Skeletal muscle tissue (tissue), 4 donors: ENCODE results near the gene PEX10. TPM values are rescaled to one million over a fixed set of nuclear protein-coding genes. Genes with fewer than 3 reads are reported as not detected.
A peak's percentile ranks its signal among the peaks of the same experiment; 100 is the strongest.
"Not testable (repeated sequence)": the region's sequence is repeated elsewhere in the genome, so short reads cannot be mapped to it uniquely, and the experiment has no call there.

Experiments used
- H3K27ac ChIP-seq: one replicate; pipeline ENCODE4 v1.7.0; 2013; ENCODE audit warnings: mild to moderate bottlenecking, low read depth, low read length, inconsistent platforms
- H3K27me3 ChIP-seq, 3 donors: one replicate each; pipeline ENCODE4 v1.7.0; 2013; ENCODE audit warnings: low read length in 3 of 3; ENCODE audit not compliant: control insufficient read depth in 3 of 3, insufficient read depth in 3 of 3
- H3K36me3 ChIP-seq, 3 donors: one replicate each; pipeline ENCODE4 v1.7.0; 2013; ENCODE audit warnings: low read length in 3 of 3; ENCODE audit not compliant: control insufficient read depth in 3 of 3, insufficient read depth in 3 of 3
- H3K4me1 ChIP-seq, 3 donors: one replicate each; pipeline ENCODE4 v1.7.0; 2013; ENCODE audit warnings: low read length in 3 of 3, mild to moderate bottlenecking in 3 of 3; ENCODE audit not compliant: control insufficient read depth in 3 of 3, insufficient read depth in 3 of 3
- H3K4me3 ChIP-seq, 3 donors: one replicate each; pipeline ENCODE4 v1.7.0; 2013; ENCODE audit warnings: low read length in 3 of 3
- H3K9ac ChIP-seq, 3 donors: one replicate each; pipeline ENCODE4 v1.7.0; 2013; ENCODE audit warnings: low read length in 3 of 3, mild to moderate bottlenecking in 3 of 3, moderate library complexity in 2 of 3, low read depth in 1 of 3
- H3K9me3 ChIP-seq, 3 donors: one replicate each; pipeline ENCODE4 v1.7.0; 2013; ENCODE audit warnings: low read length in 3 of 3; ENCODE audit not compliant: control insufficient read depth in 3 of 3
- total RNA-seq: library from RNA; depleted of rRNA; stranded (reverse); fragments of >200 nt; gene quantifications from one replicate; pipeline ENCODE4 v1.2.3, GENCODE V29; 2014
- donor health status: Osteomylitis.

The PEX10 gene
- 27.1 TPM for total RNA-seq

DNA sequence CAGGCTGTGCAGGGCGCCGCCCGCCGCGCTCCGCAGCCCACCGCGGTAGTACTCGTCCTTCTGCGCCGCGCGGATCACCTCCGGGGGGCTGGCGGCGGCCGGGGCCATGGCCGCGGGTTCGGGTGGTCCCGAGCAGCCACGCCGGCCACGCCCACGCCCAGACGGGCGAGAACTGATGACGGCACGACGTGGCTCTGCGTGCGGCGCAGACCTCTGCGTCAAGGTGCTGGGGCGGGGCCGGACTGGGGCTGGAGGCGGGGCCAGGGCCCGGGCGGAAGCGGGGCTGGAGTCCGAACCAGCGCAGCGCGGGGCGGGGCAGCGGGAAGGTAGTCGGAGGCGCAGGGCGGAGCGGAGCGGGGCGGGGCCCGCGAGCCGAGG, at the start of gene PEX10:
PEX10 (minus strand) TSS at position 170 of the 378 bp plus-strand sequence; CDS start at position 108, 62 bp downstream.
- Histone ChIP-seq H3K36me3 (peaks cover 20 to 25% (median 21%) of the 10 kb centered on the region in 3 donors), H3K4me1 (peaks cover 23 to 41% (median 24%) of the 10 kb centered on the region in 3 donors), H3K4me3 (peak within 1 kb of the TSS; percentile 73 to 88 (median 88)), H3K27ac (peak within 1 kb of the TSS; percentile 64), H3K27me3 (peaks cover 15 to 24% (median 19%) of the 10 kb centered on the region in 3 donors), H3K9ac (peak within 1 kb of the TSS; percentile 85 to 93 (median 86)), H3K9me3 (no peaks in the 10 kb centered on the region)

DNA sequence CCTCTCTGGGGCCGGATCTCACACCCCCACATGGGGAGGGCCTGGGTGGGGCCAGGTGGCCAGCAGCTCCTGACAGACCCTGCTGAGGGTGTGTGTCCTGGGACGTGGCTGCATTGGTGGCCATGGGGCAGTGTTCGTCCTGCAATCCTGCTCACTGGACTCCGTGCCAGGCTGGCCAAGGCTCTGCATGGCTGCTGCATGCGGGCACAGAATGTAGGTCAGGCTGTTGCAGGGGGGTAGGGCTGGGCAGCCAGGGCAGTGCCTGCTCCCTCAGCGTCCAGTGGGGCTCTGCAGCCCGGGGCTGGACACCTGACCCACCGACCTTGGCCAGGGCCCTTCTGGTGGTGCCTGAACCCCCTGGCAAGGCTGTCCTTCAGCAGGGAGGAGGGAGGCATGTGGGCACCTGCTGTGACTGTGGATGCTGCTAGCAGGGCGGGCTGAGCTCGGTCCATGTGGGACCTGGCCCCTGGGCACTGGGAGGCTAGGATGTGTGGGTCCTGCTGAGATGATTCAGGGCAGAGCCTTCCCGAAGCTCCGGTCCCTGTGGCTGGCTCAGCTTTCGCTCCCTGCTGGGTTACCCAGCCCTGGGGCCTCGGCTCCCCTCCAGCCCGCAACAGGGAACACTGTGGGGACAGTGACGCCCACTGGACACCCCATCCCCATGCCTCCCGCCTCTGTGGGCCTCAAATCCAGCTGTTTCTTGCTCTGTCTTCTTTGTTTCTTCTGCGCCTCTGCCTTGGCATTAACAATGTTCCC, 48.8 kb upstream of the PEX10 start:
- no peak overlapping the region for H3K9ac ChIP-seq
- no peak overlapping the region for H3K4me3 ChIP-seq
- H3K27me3 ChIP-seq: peaks cover 37 to 78% (median 52%) of the 10 kb centered on the region in 3 donors
- no peaks in the 10 kb centered on the region for H3K36me3 ChIP-seq
- no peaks in the 10 kb centered on the region for H3K9me3 ChIP-seq
- H3K27ac ChIP-seq: no peak overlapping the region
- H3K4me1 ChIP-seq: peaks cover 0 to 21% (median 16%) of the 10 kb centered on the region in 3 donors

DNA sequence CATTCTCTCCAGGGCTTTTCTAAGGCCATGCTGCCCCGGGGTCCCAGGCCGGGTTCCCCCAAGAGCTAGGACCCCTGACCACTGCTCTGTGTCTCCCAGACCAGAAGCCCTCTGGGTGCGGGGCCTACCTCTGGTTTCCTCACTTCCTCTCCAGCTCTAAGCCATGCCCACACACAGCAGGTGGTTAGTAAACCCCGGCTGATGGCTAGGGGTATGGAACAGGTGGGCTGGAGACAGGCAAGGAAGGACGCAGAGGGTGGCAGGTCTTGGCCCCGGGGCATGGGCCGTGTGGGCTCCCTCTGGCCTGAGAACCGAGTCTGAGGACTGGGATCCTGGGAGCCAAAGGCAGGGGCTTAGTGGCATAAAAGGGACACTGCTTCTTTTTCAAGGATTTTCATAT, 47.8 kb upstream of the PEX10 start:
- Histone ChIP-seq H3K4me3 (no peak overlapping the region), H3K4me1 (peaks cover 0 to 21% (median 16%) of the 10 kb centered on the region in 3 donors), H3K27ac (no peak overlapping the region), H3K9ac (no peak overlapping the region), H3K9me3 (no peaks in the 10 kb centered on the region), H3K27me3 (peaks cover 29 to 68% (median 48%) of the 10 kb centered on the region in 3 donors), H3K36me3 (no peaks in the 10 kb centered on the region)

DNA sequence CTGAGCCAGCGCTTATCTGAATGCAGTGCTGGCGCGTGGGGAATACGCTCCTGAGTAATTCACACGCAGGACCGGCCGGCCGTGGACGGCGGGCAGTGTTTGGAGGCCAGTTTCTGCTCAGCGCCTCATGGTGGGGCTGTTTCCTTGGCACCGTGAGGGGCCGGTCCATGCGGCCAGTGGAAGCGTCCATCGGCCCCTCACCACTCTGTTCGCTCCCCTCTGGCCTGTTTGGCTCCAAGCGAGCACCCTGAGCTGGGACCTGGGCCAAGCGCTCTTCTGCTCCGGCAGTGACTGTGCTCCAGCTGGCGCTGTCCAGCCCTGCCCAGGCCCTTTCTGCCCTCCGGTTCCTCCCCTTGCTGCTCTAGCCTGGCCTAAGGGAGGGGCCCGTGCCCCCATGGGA, 47.4 kb upstream of the PEX10 start:
- peaks cover 0 to 21% (median 16%) of the 10 kb centered on the region in 3 donors for H3K4me1 ChIP-seq
- H3K27me3 ChIP-seq: peaks cover 25 to 64% (median 44%) of the 10 kb centered on the region in 3 donors
- no peaks in the 10 kb centered on the region for H3K36me3 ChIP-seq
- no peaks in the 10 kb centered on the region for H3K9me3 ChIP-seq
- no peak overlapping the region for H3K9ac ChIP-seq
- no peak overlapping the region for H3K4me3 ChIP-seq
- no peak overlapping the region for H3K27ac ChIP-seq

DNA sequence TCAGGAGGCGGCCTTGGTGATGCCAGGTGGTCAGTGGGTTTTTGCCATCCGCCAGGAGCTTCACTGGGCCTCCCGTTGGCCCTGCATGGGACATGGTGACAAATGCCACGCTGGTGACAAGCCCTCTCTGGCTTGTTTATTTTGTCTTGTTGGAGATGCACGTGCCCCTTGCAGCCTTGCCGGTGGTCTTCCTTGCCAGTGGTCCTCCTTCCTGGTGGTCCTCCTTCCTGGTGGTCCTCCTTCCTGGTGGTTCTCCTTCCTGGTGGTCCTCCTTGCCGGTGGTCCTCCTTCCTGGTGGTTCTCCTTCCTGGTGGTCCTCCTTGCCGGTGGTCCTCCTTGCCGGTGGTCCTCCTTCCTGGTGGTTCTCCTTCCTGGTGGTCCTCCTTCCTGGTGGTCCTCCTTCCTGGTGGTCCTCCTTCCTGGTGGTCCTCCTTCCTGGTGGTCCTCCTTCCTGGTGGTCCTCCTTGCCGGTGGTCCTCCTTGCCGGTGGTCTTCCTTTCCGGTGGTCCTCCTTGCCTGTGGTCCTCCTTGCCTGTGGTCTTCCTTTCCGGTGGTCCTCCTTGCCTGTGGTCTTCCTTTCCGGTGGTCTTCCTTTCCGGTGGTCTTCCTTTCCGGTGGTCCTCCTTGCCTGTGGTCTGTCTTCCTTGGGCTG, 46.9 kb upstream of the PEX10 start:
- not testable (repeated sequence) for H3K36me3 ChIP-seq, H3K9ac ChIP-seq, H3K4me3 ChIP-seq, H3K9me3 ChIP-seq, H3K27ac ChIP-seq
- Histone ChIP-seq H3K4me1 (peaks cover 0 to 21% (median 16%) of the 10 kb centered on the region in 3 donors), H3K27me3 (peaks cover 20 to 64% (median 44%) of the 10 kb centered on the region in 3 donors)

DNA sequence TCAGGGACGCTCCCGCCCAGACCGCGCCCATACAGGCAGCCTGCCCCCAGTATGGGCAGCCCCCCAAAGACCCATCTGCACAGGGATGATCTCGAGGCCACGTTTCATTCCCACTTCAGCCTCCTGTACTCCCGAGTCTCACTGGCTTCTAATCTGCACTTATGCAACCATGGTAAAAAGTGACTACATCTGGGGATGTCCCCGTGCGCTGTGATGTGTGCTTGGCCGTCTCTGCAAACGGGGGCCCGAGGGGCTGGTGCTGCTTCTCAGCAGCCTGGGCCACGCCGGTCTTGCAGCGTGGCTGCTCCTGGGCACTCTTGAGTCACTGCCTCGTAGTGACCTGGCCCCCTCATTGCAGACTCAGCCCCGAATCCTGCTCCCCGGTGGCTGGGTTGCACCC, 46.3 kb upstream of the PEX10 start:
- Histone ChIP-seq H3K4me1 (peaks cover 0 to 21% (median 16%) of the 10 kb centered on the region in 3 donors), H3K27ac (no peak overlapping the region), H3K36me3 (no peaks in the 10 kb centered on the region), H3K27me3 (peaks cover 14 to 63% (median 43%) of the 10 kb centered on the region in 3 donors), H3K9ac (no peak overlapping the region), H3K4me3 (no peak overlapping the region), H3K9me3 (no peaks in the 10 kb centered on the region)

DNA sequence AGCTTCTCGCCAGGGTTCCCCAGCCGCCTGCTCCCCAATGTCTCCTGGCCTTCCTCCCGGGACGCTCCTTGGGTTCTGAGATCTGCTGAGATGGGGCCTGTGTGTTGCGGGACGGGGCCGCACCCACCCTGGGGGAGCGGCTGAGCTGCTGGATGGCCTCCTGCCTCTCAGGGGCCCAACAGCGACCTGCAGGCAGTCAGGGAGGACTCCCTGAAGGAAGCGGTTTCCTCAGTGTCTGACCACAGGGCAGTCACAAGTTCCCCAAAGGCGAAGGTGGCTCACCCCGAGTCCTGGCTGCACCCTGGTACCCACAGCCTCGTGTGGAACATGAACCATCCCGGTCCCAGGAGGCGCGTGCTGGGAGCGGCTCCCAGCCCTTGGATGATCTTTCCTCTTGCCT, 45.1 kb upstream of the PEX10 start:
- peaks cover 10 to 63% (median 42%) of the 10 kb centered on the region in 3 donors for H3K27me3 ChIP-seq
- no peak overlapping the region for H3K4me3 ChIP-seq
- H3K4me1 ChIP-seq: peaks cover 0 to 21% (median 16%) of the 10 kb centered on the region in 3 donors
- no peak overlapping the region for H3K27ac ChIP-seq
- H3K9ac ChIP-seq: no peak overlapping the region
- H3K36me3 ChIP-seq: no peaks in the 10 kb centered on the region
- no peaks in the 10 kb centered on the region for H3K9me3 ChIP-seq

DNA sequence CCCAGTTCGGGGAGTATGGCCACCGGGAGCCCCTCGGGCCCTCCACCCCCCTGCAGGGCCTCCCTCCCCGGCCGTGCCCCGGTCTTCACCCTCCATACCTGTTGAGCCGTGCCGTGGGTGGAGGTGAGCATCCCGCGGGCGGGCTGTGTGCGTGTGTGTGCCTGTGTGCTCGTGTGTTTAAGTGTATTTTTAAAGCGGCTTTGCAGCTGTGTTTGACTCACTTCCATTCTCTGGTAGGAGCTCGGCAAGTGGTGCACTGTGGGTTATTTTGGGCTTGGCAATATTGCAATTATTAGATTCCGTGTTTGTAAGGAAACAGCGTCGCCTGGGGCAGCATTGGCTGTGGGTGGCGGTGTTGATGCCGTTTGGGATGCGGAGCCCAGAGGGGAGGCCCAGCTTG, 43.4 kb upstream of the PEX10 start:
- peaks cover 22 to 59% (median 46%) of the 10 kb centered on the region in 3 donors for H3K27me3 ChIP-seq

DNA sequence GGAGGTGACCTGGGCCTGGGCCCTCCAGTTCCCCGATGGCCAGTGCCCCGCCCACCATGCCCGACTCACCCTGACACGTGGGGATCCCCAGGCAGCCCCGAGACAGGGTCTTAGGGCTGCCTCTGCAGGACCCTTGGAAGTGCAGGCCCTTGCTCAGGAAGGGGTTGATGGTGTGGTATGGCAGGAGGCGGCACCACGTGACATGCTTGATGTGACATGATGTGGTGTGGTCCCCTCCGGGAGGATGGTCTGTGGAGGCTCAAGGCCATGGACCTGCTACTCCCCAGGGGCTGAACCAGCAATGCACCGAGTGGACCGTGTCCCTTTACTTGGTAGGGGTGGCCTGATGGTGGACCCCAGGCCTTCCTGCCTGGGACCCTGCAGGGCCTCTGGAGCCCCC, 41.9 kb upstream of the PEX10 start:
- Histone ChIP-seq H3K36me3 (no peaks in the 10 kb centered on the region), H3K27ac (no peak overlapping the region), H3K9me3 (no peaks in the 10 kb centered on the region), H3K27me3 (peaks cover 28 to 59% (median 49%) of the 10 kb centered on the region in 3 donors), H3K4me1 (no peaks in the 10 kb centered on the region), H3K4me3 (no peak overlapping the region), H3K9ac (no peak overlapping the region)

More for the DNA sequence above, 43.4 kb upstream of the PEX10 start:
- Histone ChIP-seq H3K9ac (no peak overlapping the region), H3K36me3 (no peaks in the 10 kb centered on the region), H3K27ac (no peak overlapping the region), H3K4me3 (no peak overlapping the region), H3K9me3 (no peaks in the 10 kb centered on the region), H3K4me1 (peaks cover 0 to 11% (median 7%) of the 10 kb centered on the region in 3 donors)

DNA sequence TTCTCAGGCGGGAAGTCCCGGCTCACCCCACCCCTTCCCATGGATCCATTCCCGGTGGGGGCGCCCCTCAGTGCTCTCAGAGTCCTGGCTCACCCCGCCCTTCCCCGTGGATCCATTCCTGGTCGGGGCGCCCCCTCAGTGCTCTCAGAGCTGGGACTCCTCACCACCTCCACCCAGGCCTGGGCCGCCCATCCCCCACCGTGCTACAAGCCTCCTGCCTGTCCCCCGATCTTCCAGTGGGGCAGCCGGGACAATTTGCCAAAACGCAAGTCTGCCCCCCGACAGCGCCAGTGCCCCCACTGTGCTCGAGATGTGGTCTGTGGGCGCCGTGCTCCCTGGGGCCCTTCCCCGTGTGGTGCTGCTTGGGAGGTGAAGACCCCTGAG, 40.6 kb upstream of the PEX10 start:
- H3K4me3 ChIP-seq: no peak overlapping the region
- no peaks in the 10 kb centered on the region for H3K4me1 ChIP-seq
- no peaks in the 10 kb centered on the region for H3K36me3 ChIP-seq
- H3K9me3 ChIP-seq: no peaks in the 10 kb centered on the region
- no peak overlapping the region for H3K9ac ChIP-seq
- H3K27me3 ChIP-seq: peaks cover 33 to 61% (median 51%) of the 10 kb centered on the region in 3 donors
- H3K27ac ChIP-seq: no peak overlapping the region
